Duodenal mucosa (tissue), 2 donors: ENCODE results near the gene SSU72.

Experiments used
- H3K27ac ChIP-seq: one replicate; pipeline ENCODE4 v1.7.0; 2013; ENCODE audit warnings: low read depth, low read length
- H3K27me3 ChIP-seq, 2 donors: one replicate each; pipeline ENCODE4 v1.7.0; 2013; ENCODE audit warnings: low read length in 2 of 2, control low read depth in 1 of 2; ENCODE audit not compliant: insufficient read depth in 2 of 2, control insufficient read depth in 1 of 2
- H3K36me3 ChIP-seq, 2 donors: one replicate each; pipeline ENCODE4 v1.7.0; 2013; ENCODE audit warnings: low read length in 2 of 2, control low read depth in 1 of 2; ENCODE audit not compliant: insufficient read depth in 2 of 2, control insufficient read depth in 1 of 2
- H3K4me1 ChIP-seq, 2 donors: one replicate each; pipeline ENCODE4 v1.7.0; 2013; ENCODE audit warnings: low read length in 2 of 2, control low read depth in 1 of 2; ENCODE audit not compliant: insufficient read depth in 2 of 2, control insufficient read depth in 1 of 2
- H3K4me3 ChIP-seq, 2 donors: one replicate each; pipeline ENCODE4 v1.7.0; 2013; ENCODE audit warnings: low read length in 2 of 2, low read depth in 1 of 2
- H3K9ac ChIP-seq, 2 donors: one replicate each; pipeline ENCODE4 v1.7.0; 2013; ENCODE audit warnings: low read length in 2 of 2, low read depth in 1 of 2
- H3K9me3 ChIP-seq, 2 donors: one replicate each; pipeline ENCODE4 v1.7.0; 2013; ENCODE audit warnings: low read length in 2 of 2, control low read depth in 1 of 2; ENCODE audit not compliant: control insufficient read depth in 1 of 2

Gene SSU72

DNA sequence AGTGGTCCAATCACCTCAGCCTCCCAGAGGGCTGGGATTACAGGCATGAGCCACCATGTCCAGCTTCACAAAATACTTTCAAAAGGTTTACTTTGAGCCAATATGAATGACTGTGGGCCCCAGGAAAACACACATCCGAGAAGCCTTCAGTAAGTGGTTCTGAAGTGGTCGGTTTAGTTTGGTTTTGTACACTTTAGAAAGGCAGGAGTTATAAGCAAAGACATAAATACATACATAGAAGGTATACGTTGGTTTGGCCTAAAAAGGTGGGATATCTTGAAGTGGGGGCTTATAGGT lies 37.4 kb upstream of the SSU72 start:
- H3K27ac ChIP-seq: no peak overlapping the region
- no peak overlapping the region for H3K9ac ChIP-seq
- H3K9me3 ChIP-seq: no peaks in the 10 kb centered on the region
- H3K4me3 ChIP-seq: no peak overlapping the region
- peaks cover 16 to 24% of the 10 kb centered on the region in 2 donors for H3K4me1 ChIP-seq
- no peaks in the 10 kb centered on the region for H3K36me3 ChIP-seq
- H3K27me3 ChIP-seq: no peaks in the 10 kb centered on the region

DNA sequence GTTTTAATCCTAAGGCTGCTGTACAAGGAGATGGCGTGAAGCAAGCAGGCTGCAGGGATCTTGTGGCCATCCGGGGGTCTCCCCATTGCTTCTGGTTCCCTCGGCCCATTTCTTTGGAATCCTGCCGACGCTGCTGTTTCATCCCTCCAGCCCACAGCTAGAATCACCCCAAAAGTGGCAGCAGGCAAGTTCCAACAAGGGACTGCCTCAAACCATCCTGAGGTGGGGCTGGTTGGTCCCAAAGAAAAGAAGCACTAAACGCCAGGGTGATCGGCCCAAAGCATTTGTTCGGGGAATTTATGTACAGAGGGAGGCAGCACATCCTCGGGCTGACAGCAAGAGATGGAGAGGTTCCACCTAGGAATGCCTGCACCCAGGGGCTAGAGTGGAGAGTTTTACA lies 36.1 kb upstream of the SSU72 start:
- Histone ChIP-seq H3K27ac (no peak overlapping the region), H3K27me3 (no peaks in the 10 kb centered on the region), H3K9me3 (no peaks in the 10 kb centered on the region), H3K4me1 (peaks cover 9 to 20% of the 10 kb centered on the region in 2 donors), H3K9ac (no peak overlapping the region), H3K36me3 (no peaks in the 10 kb centered on the region), H3K4me3 (no peak overlapping the region)

DNA sequence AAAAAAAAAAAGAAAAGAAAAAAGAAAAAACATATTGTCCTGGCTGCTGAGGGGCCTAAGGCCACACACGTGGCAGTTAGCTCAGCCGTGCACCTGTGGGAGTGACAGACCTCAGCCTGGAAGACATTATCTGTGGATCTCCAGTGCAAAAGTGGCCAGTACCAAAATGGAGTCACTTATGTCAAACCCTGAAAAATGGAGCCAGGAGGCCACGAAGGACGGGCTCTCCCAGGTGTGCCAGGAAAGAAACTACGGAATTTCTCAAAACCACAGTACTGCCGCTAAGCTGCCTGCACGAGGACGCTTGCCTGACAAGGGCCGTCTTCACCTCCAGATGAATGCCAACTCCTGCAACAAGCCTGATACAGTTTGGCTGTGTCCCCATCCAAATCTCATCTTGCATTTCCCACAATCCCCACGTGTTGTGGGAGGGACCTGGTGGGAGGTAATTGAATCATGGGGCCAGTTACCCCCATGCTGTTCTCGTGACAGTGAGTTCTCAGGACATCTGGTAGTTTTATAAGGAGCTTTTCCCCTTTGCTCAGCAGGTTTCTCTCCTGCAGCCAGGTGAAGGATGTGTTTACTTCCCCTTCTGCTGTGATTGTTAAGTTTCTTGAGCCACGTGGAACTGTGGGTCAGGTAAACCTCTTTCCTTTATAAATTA lies 35.3 kb upstream of the SSU72 start:
- H3K4me1 ChIP-seq: peaks cover 9 to 20% of the 10 kb centered on the region in 2 donors
- no peak overlapping the region for H3K27ac ChIP-seq
- no peaks in the 10 kb centered on the region for H3K27me3 ChIP-seq
- no peaks in the 10 kb centered on the region for H3K36me3 ChIP-seq
- H3K4me3 ChIP-seq: no peak overlapping the region
- no peaks in the 10 kb centered on the region for H3K9me3 ChIP-seq
- no peak overlapping the region for H3K9ac ChIP-seq

DNA sequence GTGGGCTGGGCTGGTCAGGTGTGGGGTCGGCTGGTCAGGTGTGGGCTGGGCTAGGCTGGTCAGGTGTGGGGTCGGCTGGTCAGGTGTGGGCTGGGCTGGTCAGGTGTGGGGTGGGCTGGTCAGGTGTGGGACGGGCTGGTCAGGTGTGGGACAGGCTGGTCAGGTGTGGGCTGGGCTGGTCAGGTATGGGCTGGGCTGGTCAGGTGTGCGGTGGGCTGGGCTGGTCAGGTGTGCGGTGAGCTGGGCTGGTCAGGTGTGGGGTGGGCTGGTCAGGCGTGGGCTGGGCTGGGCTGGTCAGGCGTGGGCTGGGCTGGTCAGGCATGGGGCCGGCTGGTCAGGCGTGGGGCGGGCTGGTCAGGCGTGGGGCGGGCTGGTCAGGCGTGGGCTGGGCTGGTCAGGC lies 31.6 kb upstream of the SSU72 start:
- Histone ChIP-seq H3K9ac (no peak overlapping the region), H3K4me3 (no peak overlapping the region), H3K27ac (no peak overlapping the region), H3K4me1 (peaks cover 0 to 5% of the 10 kb centered on the region in 2 donors), H3K36me3 (no peaks in the 10 kb centered on the region), H3K9me3 (no peaks in the 10 kb centered on the region), H3K27me3 (peaks cover 2 to 5% of the 10 kb centered on the region in 2 donors)

DNA sequence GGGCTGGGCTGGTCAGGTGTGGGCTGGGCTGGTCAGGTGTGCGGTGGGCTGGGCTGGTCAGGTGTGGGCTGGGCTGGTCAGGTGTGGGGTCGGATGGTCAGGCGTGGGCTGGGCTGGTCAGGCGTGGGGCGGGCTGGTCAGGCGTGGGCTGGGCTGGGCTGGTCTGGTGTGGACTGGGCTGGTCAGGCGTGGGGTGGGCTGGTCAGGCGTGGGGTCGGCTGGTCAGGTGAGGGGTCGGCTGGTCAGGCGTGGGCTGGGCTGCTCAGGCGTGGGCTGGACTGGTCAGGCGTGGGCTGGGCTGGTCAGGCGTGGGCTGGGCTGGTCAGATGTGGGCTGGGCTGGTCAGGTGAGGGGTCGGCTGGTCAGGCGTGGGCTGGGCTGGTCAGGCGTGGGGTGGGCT lies 31.1 kb upstream of the SSU72 start:
- no peak overlapping the region for H3K9ac ChIP-seq
- peaks cover 0 to 5% of the 10 kb centered on the region in 2 donors for H3K4me1 ChIP-seq
- peaks cover 5 to 6% of the 10 kb centered on the region in 2 donors for H3K27me3 ChIP-seq
- H3K9me3 ChIP-seq: no peaks in the 10 kb centered on the region
- no peak overlapping the region for H3K27ac ChIP-seq
- H3K36me3 ChIP-seq: no peaks in the 10 kb centered on the region
- H3K4me3 ChIP-seq: no peak overlapping the region

DNA sequence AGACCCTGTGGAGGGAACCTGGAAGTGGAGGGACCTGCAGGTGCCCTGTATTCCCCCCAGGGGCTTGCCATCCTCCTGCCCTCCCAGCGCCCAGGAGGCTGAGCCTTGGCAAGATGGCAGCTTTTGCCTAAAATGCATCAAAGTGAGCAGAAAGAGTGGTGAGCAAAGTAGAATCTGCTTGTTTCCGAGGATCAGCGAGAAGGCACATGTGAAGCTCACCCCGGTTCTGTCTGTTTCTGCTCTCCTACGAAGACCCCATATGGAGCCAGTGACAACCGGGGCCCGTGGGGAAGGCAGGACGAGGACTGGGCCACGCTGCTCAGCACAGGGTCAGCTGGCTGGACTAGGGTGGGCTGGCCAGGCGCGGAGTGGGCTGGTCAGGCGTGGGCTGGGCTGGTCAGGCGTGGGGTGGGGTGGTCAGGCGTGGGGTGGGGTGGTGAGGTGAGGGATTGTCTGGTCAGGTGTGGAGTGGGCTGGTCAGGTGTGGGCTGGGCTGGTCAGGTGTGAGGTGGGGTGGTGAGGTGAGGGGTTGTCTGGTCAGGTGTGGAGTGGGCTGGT lies 30.4 kb upstream of the SSU72 start:
- Histone ChIP-seq H3K27ac (no peak overlapping the region), H3K9me3 (no peaks in the 10 kb centered on the region), H3K4me1 (peaks cover 0 to 10% of the 10 kb centered on the region in 2 donors), H3K4me3 (no peak overlapping the region), H3K9ac (no peak overlapping the region), H3K27me3 (peaks cover 5 to 6% of the 10 kb centered on the region in 2 donors), H3K36me3 (no peaks in the 10 kb centered on the region)

DNA sequence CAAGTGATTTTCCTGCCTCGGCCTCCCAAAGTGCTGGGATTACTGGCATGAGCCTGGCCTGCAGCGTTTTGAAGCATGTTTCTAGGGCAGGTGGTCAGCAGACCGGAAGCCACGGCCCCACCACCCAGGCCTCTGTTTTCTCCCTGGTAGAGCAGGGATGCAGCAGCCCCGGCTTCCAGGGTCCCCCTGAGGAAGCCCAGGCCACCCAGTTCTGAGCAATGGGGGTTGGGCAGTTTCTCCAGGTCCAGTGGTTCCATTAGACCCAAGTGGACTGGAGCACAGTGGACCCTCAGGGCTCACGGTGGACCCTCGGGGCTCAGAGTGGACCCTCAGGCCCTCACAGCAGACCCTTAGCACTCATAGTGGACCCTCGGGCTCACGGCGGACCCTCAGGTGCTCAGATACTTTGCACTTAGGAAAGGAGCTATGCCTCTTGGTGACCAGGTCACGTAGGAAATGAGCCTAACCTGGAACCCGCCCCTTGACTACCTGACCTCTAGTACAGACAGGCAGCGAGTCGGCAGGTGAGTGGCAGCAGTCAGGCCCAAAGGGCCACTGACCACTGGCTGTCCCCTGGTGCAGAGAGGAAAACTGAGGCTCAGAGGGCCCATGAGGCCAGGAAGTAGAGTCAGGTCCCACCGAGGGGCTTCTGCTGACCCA lies 29.8 kb upstream of the SSU72 start:
- Histone ChIP-seq H3K36me3 (no peaks in the 10 kb centered on the region), H3K9me3 (no peaks in the 10 kb centered on the region), H3K9ac (no peak overlapping the region), H3K27ac (no peak overlapping the region), H3K27me3 (peaks cover 5 to 6% of the 10 kb centered on the region in 2 donors), H3K4me1 (peaks cover 0 to 10% of the 10 kb centered on the region in 2 donors), H3K4me3 (no peak overlapping the region)

DNA sequence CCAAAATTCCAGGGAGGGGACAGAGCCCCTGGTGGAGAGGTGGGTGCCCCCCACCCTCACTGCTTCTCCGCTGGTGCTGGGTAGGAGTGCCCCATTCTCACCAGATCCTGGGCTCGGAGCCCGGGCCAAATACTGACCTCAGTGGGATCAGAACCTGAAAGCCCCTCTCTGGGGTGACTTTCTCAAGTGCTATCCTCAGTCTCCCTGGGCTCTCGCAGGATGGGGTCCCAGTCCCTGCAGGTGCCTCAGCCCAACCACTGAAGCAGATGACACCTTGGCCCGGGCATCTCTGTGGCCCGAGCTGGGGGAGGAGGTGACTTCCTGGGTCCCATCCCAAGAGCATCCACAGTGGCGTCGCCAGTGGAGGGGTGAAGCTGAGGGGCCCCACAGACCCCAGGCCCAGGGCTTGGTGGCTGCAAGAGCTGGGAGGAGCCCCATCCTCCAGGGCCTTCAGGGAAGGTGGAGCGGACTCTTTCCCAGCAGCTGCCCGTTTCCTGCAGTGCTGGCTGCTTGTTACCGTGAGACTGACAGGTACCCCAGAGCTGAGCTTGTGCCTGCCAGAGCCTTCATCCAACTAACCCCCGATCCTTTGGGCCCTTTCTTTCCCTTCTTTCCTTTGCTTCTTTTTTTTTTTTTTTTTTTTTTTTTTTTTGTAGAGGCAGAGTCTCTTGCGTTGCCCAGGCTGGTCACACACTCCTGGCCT lies 29.2 kb upstream of the SSU72 start:
- H3K36me3 ChIP-seq: no peaks in the 10 kb centered on the region
- H3K9ac ChIP-seq: no peak overlapping the region
- peaks cover 0 to 15% of the 10 kb centered on the region in 2 donors for H3K4me1 ChIP-seq
- no peaks in the 10 kb centered on the region for H3K9me3 ChIP-seq
- H3K4me3 ChIP-seq: no peak overlapping the region
- H3K27ac ChIP-seq: no peak overlapping the region
- peaks cover 5 to 6% of the 10 kb centered on the region in 2 donors for H3K27me3 ChIP-seq

DNA sequence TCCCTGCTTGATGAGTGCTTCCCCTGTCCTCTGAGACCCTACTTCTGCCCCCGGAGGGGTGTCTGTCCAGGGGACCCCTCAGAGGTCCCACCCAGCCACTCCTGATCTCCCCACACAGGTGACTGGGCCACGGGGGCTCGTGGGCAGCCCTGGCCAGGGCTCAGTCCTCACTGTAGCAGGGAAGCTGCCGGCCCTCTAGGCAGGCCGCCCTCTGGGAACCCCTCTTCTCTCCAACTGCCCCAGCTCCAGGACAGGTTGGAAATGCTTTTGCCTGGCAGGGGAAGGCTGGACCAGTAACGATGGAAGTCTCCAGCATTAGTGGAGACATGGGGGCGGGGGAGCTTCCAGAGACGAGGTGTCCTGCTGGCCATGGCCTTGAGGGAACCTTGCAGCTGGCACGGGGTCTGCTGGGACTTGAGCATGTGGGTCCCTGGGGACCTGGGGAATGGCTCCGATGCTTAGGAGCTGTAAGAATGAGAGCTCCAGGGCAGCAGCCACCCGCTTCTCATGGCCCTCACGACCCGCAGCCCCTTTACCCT lies 28.4 kb upstream of the SSU72 start:
- Histone ChIP-seq H3K27me3 (peaks cover 5 to 9% of the 10 kb centered on the region in 2 donors), H3K27ac (no peak overlapping the region), H3K9ac (no peak overlapping the region), H3K9me3 (no peaks in the 10 kb centered on the region), H3K4me1 (peaks cover 0 to 15% of the 10 kb centered on the region in 2 donors), H3K4me3 (no peak overlapping the region), H3K36me3 (no peaks in the 10 kb centered on the region)
